Lower leg skin (tissue), 3 donors: ENCODE data around the gene MOBP.

ENCODE experiments used
- POLR2A ChIP-seq, 2 donors: fragments of 450-650 bp; IDR thresholded peaks; one replicate each; pipeline ENCODE4 v1.6.1; 2016 to 2017; ENCODE audit warnings: antibody characterized with exemption in 2 of 2, mild to moderate bottlenecking in 1 of 2, moderate library complexity in 1 of 2
- TF ChIP-seq, protein P1 (sequence below), 3 donors: fragments of 450-650 bp; IDR thresholded peaks; one replicate each; pipeline ENCODE4 v1.5.1; 2016; ENCODE audit warnings: antibody characterized with exemption in 3 of 3, mild to moderate bottlenecking in 3 of 3, moderate library complexity in 2 of 3

GRCh38 chr3:39513791-39514369 is 46.4 kb downstream of the MOBP start:
- TF ChIP-seq, protein P1, sequence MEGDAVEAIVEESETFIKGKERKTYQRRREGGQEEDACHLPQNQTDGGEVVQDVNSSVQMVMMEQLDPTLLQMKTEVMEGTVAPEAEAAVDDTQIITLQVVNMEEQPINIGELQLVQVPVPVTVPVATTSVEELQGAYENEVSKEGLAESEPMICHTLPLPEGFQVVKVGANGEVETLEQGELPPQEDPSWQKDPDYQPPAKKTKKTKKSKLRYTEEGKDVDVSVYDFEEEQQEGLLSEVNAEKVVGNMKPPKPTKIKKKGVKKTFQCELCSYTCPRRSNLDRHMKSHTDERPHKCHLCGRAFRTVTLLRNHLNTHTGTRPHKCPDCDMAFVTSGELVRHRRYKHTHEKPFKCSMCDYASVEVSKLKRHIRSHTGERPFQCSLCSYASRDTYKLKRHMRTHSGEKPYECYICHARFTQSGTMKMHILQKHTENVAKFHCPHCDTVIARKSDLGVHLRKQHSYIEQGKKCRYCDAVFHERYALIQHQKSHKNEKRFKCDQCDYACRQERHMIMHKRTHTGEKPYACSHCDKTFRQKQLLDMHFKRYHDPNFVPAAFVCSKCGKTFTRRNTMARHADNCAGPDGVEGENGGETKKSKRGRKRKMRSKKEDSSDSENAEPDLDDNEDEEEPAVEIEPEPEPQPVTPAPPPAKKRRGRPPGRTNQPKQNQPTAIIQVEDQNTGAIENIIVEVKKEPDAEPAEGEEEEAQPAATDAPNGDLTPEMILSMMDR (IDR thresholded peaks at IDR 0.05): no peak
- TF ChIP-seq POLR2A (IDR thresholded peaks at IDR 0.05): no peak
